HK-2 (cell line): Measurements from ENCODE around the gene DAPK1.

Source experiments
- DNase-seq: peaks from one replicate; pipeline ENCODE4 v3.0.0-alpha.2; 2018; ENCODE audit not compliant: unreplicated experiment

Gene DAPK1

GRCh38 chr9:87643778-87644570 lies 146.3 kb downstream of the DAPK1 start:
- no peak for DNase-seq

GRCh38 chr9:87644659-87645058 lies 147.0 kb downstream of the DAPK1 start:
- no peak for DNase-seq

- DNase-seq = no peak
These were observed 148.9 kb downstream of the DAPK1 start for GRCh38 chr9:87646546-87646945.

- no peak for DNase-seq
These were observed 149.4 kb downstream of the DAPK1 start for GRCh38 chr9:87647114-87647513.

- DNase-seq = no peak
These were observed 150.9 kb downstream of the DAPK1 start for GRCh38 chr9:87648606-87649005.

GRCh38 chr9:87650611-87651295 lies 153.1 kb downstream of the DAPK1 start:
- no peak for DNase-seq

GRCh38 chr9:87651431-87651830 lies 153.8 kb downstream of the DAPK1 start:
- DNase-seq = no peak

- no peak for DNase-seq
These were observed 156.3 kb downstream of the DAPK1 start for GRCh38 chr9:87653941-87654340.

GRCh38 chr9:87655731-87656130 lies 158.1 kb downstream of the DAPK1 start:
- DNase-seq = no peak

- no peak for DNase-seq
These were observed 158.8 kb downstream of the DAPK1 start for GRCh38 chr9:87656485-87656884.

GRCh38 chr9:87657190-87657589 lies 159.5 kb downstream of the DAPK1 start:
- no peak for DNase-seq

- no peak for DNase-seq
These were observed 160.2 kb downstream of the DAPK1 start for GRCh38 chr9:87657893-87658292.

GRCh38 chr9:87658511-87658910 lies 160.8 kb downstream of the DAPK1 start:
- no peak for DNase-seq

- no peak for DNase-seq
These were observed 162.1 kb downstream of the DAPK1 start for GRCh38 chr9:87659534-87660419.

GRCh38 chr9:87661241-87661640 lies 163.6 kb downstream of the DAPK1 start:
- DNase-seq = no peak

- peak; percentile 90 for DNase-seq
These were observed 165.3 kb downstream of the DAPK1 start for GRCh38 chr9:87662808-87663528.

GRCh38 chr9:87663556-87663955 lies 165.9 kb downstream of the DAPK1 start:
- DNase-seq = no peak

- DNase-seq = no peak
These were observed 166.7 kb downstream of the DAPK1 start for GRCh38 chr9:87664153-87665060.

- no peak for DNase-seq
These were observed 167.8 kb downstream of the DAPK1 start for GRCh38 chr9:87665505-87665904.

GRCh38 chr9:87667164-87667738 lies 169.6 kb downstream of the DAPK1 start:
- DNase-seq = no peak
